Iris pigment epithelial cell (primary cell): ENCODE results near the gene HHIPL2.
A peak's percentile ranks its signal among the peaks of the same experiment; 100 is the strongest.
"Not testable (repeated sequence)": the region's sequence is repeated elsewhere in the genome, so short reads cannot be mapped to it uniquely, and the experiment has no call there.

Experiments
- DNase-seq: peaks from one replicate; pipeline ENCODE4 v3.0.0-alpha.2; 2011; ENCODE audit warnings: low read depth

HHIPL2 gene

DNA sequence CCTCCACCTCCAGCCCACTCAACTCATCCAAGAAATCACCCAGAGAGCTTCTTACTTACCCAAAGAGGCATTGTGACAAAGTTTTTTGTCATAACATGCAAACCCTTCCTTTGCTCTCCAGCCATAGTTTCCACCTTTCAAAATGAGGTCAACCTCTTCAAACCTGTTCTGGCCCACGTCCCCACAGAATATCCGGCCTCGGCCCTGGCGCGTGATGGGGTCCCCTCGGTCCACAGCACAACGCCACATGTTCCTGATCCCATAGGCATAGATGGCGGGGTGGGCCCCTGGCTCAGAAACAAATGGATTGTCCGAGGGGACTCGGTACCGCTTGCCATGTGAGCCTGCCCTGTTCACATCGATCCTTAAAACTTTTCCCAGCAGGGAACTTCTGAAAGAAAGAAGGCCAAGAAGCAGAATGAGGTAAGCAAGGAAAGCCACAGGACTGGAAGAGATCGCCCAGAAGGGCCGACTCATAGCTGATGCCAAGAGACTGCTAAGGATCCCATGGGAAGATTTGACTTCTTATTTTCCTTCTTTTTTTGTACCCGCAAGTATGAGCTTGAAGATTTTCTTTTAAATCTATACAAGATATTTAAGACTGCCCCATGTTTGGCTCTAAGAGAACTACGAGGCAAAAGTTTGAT is 7.8 kb downstream of the HHIPL2 start:
- DNase-seq, result peak; percentile 10

DNA sequence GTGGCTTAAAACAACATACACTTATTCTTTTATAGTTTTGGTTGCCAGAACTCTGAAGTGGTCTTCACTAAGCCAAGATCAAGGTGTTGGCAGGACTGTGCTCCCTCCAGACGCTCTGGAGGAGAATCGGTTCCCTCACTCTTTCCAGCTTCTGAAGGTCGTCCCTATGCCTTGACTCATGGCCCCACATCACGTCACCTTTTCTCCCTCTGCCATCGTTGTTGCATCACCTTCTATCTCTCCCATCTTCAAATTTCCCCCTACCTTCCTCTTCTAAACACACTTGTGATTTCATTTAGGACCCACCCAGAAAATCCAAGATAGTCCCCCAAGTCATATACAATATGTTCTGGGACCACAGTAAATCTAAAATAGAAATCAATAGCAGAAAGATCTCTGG is 12.4 kb downstream of the HHIPL2 start:
- no peak for DNase-seq

DNA sequence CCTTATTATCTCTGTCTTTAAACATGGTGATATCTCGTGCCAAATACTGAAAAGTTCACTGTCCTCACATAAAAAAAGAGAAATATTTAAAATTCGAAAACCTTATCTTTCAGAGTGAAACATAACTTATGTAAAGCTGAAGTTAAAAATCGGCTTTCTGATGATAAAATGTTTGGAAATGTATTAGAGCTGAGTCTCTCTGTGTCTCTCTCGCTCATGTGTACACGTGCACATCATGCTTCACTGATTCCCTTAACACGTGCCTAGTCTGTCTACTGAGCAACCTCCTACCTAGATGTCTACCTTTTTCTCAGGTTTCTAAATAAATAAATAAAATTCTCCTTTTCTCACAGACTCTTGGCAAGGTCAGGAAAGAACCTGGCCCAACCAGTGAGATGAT is 17.1 kb downstream of the HHIPL2 start:
- no peak for DNase-seq

DNA sequence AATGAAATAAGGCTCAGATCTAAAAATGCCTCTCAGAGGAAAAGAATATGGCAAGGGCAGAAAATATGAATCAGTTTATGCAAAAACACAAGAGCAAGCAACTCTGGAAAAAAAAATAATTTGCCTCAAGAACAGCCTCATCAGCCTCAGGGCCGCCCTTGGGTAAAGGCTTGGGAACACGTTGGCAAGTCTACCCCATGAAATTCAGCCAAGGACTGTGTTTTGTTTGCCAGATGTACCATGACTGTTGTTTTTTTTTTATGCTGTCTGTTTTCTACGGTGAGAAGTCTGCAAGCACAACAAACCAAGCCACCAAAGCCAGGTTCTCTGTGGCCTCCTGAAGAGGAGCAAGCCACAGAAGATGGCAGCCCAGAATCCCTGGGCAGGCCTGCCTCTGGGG is 18.0 kb downstream of the HHIPL2 start:
- no peak for DNase-seq

DNA sequence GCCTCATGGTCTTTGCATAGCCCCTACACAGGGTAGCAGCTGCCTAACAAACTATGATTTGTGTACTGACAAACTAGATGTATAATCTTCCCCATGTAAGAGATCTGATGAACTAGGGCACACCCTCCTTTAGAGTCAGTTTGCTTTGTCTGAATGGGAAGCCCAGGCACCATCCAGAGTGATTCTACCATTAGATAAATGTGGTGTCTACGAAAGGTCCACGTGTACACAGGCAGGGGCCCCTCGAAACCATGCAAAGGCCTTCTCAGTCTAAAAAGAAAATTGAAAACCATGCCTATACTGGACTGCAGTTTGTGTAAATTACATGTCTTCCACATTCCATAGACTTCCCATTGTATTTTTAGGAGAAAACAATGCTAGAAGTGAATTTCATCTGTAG is 18.7 kb downstream of the HHIPL2 start:
- DNase-seq, result no peak

DNA sequence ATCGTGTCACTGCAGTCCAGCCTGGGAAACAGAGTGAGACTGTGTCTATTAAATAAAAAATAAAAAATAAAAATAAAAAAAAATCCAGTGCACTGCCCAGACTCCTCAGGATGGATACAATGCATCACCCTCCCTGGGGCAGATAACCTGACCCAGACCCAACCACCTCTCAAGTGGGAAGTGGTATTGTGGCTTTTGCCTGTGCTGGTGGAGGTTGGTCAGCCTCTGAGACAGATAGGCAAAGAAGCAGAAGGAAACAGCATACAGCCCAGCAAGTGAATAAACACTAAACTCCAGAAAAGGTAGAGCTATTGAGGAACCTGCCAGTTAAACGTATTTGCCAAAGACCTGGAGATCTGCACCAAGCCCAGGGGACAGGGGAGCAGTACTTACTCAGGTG is 22.0 kb downstream of the HHIPL2 start:
- DNase-seq, result no peak

DNA sequence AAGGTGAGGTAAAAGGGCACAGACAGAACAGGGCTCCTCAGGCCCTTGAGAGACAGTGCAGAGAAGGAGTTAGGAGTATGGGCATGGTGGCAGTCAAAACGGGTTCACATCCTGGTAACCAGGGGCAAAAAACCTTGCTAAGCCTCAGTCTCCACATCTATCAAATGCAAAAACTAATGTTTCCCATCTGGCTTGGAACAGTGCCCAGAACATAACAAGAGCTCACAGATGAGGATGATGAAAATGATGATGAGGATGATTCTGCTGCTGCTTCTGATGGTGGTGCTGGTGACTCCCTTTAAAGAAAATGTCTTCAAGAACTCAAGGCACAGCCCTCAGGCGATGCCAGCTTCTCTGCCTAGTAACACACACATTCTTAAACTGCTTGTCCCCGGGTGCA is 24.1 kb downstream of the HHIPL2 start:
- DNase-seq, result no peak

DNA sequence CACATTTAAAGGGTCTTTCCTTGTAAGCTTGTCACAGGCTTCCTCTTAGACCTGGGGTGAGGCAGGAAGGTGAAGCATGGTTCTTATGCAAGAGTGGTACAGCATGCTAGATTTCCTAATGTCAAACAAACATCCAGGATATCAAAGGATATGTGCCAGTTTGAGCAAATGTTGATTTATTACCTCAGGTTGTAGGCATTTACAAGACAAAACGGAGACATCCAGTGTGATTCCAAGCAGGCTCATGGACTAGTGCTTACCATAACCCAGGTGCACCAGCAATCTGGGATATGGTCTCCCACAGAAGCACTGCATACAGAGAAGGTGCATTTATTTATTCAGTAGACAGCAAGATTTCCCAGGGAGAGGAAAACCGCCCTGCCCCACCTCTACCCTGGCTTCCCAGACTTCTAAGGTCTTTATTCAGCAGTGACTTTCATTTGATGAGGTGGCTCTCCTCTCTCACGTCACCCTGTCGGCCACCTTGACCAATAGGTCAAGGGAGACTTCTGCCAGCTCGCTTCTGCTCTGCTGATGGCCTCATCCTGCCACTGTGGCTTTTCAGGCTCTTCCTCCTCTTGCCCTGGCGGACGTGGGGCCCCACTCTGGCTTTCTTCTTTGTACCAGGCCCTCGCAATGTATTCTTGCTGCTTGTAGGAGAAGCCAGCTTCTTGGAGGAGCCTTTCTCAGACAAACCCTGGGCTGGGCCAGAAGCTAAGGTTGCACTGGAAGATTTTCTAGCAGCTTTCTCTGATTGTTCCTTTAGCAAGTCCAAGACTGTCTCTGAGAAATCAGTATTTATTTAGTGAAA is 25.6 kb downstream of the HHIPL2 start:
- no peak for DNase-seq

DNA sequence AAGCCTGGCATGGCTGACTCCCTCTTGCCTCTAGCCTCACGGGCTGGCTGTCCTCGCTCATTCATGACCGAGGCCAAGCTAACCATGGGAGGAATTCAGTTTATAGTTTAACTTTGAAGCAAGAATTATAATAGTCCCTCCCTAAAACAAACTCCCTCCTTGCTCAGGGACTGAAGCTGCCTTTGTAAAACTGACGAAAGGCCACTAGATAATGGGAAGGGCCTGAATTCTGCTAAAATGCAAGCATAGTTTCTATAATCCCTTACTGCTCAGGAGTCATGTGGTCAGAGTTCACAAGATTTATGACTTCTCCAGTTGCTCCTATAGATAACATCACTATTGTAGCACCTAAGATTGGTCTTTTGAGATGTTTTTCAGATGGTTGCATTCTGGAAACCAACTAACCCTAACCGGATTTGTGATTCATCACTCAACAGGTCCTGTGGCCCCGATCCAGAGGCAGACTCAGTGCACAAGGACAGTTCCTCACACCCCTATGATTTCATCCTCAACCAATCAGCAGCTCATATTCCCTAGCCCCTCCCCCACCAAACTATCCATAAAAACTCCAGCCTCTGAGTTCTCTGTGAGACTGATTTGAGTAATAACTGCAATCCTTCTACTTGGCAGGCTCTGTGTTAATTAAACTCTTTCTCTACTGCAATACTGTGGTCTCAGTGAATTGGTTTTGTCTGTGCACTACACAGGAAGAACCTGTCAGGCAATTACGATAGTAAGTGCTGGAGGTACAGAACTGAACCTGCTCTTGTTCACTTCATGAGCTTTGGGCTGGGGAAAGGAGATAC is 26.4 kb downstream of the HHIPL2 start:
- DNase-seq, result peak; percentile 70

DNA sequence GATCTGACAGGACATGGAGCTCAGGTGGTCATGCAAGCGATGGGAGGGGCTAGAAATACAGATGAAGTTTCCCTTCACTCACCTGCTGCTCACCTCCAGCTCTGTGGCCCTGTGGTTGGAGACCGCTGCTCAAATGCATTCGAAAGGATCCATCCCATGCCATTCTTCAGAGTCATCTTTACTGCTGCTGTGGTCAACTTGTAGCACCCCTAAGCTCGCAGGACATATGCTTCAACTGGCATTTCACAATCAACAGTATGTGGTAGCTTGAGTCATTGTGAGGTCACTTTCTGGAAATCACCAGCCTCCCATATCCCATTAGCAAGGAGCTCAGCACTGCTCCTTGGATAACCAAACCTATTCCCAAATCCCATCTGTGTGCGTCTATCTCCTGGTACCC is 58.4 kb downstream of the HHIPL2 start:
- DNase-seq, result peak; percentile 83

DNA sequence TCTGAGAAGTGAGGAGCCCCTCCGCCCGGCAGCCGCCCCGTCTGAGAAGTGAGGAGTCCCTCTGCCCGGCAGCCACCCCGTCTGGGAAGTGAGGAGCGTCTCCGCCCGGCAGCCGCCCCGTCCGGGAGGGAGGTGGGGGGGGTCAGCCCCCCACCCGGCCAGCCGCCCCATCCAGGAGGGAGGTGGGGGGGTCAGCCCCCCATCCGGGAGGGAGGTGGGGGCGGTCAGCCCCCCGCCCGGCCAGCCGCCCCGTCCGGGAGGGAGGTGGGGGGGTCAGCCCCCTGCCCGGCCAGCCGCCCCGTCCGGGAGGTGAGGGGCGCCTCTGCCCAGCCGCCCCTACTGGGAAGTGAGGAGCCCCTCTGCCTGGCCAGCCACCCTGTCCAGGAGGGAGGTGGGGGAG is 60.1 kb downstream of the HHIPL2 start:
- not testable (repeated sequence) for DNase-seq

DNA sequence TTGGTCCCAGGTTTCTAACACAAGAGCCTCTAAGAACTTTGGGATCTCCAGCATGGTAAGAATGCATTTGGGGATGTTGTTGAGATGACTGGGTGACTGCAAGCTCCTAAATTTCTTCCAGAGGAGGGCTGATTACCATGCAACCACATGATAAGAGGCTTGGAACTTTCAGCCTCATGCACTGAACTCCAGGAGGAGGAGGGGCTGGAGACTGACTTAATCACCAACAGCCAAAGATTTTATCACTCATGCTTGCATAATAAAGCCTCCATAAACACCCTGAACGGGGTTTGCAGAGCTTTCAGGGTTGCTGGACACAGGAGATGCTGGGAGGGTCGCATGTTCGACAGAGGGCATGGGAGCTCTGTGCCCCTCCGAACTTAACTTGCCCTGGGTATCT is 63.9 kb downstream of the HHIPL2 start:
- DNase-seq, result peak; percentile 26

DNA sequence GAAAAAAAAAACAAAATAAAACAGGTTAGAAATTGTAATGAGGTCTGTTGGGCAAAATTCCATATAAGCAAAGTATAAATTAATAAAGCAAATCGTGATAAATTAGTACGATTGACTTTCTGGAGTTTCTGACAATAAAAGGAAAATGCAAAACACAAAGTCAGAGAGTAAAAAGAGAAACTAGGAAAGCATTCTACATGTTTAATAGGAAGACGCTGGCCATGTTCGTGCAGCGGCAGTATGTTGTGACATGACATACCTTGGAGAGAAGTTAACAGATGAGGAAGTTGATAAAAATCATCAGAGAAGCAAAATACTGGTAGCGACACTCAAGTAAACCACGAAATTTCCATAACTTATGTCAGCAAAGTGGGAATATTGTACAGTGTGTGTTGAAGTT is 68.3 kb downstream of the HHIPL2 start:
- DNase-seq, result not testable (repeated sequence)

DNA sequence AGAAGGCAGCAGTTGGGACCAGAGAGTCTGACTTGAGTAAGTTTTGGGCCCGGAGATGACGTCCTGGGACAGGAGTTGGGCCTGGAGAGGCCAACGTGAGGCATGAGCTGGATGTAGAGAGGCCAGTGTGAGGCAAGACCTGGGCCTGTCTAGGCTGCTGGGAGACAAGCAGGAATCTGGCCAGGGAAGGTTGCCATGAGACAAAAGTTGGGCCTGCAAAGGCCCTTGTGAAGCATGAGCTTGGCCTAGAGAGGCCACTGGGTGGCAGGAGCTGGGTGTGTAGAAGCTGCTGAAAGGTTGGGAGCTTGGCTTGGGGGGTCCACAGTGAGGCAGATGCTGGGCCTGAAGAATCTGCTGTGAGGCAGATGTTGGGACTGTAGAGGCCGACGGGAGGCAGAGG is 71.5 kb downstream of the HHIPL2 start:
- DNase-seq, result peak; percentile 12

DNA sequence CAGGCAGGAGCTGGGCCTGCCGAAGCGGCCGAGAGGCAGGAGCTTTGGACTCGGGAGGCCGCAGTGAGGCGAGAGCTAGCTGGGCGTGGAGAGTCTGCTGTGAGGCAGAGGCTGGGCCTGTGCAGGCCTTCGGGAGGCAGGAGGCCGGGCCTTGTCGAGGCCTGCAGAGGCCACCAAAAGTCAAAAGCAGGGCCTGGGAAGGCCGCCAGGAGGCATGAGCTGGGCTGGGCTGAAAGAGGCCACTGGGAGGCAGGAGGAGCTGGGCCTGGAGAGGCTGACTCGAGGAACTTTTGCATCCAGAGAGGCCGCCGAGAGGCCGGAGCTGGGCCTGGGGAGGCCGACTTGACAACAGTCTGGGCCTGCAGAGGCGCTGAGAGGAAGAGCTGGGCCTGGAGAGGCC is 74.2 kb downstream of the HHIPL2 start:
- not testable (repeated sequence) for DNase-seq

DNA sequence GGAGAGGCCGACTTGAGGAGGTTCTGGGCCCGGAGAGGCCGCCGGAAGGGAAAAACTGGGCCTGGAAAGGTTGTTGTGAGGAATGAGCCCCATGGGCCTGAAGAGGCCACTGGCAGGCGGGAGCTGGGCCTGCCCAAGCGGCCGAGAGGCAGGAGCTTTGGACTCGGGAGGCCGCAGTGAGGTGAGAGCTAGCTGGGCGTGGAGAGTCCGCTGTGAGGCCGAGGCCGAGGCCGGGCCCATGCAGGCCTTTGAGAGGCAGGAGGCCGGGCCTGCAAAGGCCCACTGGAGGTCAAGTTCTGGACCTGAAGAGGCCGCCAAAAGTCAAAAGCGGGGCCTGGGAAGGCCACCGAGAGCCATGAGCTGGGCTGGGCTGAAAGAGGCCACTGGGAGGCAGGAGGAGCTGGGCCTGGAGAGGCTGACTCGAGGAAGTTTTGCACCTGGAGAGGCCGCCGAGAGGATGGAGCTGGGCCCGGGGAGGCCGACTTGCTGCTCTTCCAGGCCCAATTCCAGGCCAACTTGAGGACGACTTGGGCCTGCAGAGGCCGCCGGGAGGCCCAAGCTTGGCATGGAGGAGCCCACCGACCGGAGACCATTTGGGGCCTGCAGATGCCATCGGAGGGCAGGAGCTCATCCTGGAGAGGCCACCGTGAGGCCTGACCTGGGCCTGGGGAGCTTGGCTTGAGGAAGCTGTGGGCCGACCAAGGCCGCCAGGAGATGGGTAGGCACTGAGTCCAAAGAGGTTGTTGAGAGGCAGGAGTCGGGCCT is 74.9 kb downstream of the HHIPL2 start:
- not testable (repeated sequence) for DNase-seq
